ENCODE results near the gene CASP7.

GRCh38 chr10:113631684-113632367 lies 47.9 kb upstream of the CASP7 start:
- TF ChIP-seq CTCF (IDR thresholded peaks at IDR 0.05) (no peak), EP300 (IDR thresholded peaks at IDR 0.05) (no peak)

Measured in gastroesophageal sphincter (tissue), 3 donors.